Measurements from ENCODE around the gene FTO. TPM values are rescaled to one million over a fixed set of nuclear protein-coding genes. Genes with fewer than 3 reads are reported as not detected.

FTO gene
- total RNA-seq, 1 experiment from 2014 or later = 57.4 TPM

DNA sequence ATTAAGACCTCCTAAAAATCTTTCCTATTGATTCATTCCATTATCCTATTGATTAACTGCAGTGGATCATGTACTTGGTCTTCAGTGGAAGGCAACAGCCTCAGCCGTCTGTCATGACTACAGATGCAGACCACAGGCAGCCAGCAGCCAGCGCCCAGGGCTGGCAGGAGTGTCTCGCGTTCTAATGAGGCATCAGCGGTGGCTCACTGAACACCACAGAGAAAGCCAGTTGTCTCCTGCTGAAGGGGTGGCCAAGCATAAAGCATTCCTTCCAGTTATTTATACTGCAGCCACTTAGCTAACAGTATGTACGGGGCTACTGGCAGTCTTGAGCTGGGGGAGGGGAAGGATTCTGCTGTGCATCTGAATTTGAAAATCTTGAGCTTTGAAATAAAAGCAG is 368.3 kb downstream of the FTO start:
- ChIA-PET POLR2A (no interaction called here), CTCF (no interaction called here)
- Mint-ChIP-seq H3K4me1 (peaks cover 30% of the 10 kb centered on the region), H3K36me3 (no peaks in the 10 kb centered on the region), H3K27ac (no peak overlapping the region), H3K9me3 (no peaks in the 10 kb centered on the region), H3K4me3 (no peak overlapping the region), H3K27me3 (ENCODE audit: low read depth) (no peaks in the 10 kb centered on the region)
- TF ChIP-seq, protein P1, sequence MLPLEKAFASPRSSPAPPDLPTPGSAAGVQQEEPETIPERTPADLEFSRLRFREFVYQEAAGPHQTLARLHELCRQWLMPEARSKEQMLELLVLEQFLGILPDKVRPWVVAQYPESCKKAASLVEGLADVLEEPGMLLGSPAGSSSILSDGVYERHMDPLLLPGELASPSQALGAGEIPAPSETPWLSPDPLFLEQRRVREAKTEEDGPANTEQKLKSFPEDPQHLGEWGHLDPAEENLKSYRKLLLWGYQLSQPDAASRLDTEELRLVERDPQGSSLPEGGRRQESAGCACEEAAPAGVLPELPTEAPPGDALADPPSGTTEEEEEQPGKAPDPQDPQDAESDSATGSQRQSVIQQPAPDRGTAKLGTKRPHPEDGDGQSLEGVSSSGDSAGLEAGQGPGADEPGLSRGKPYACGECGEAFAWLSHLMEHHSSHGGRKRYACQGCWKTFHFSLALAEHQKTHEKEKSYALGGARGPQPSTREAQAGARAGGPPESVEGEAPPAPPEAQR (CRISPR knock-in tag; IDR thresholded peaks at IDR 0.05) = no peak
- ATAC-seq (no peak), DNase-seq (ENCODE audit: low spot score) (no peak)

- Mint-ChIP-seq H3K4me1 (peaks cover 23% of the 10 kb centered on the region), H3K4me3 (no peak overlapping the region), H3K36me3 (no peaks in the 10 kb centered on the region), H3K27me3 (ENCODE audit: low read depth) (no peaks in the 10 kb centered on the region), H3K27ac (no peak overlapping the region), H3K9me3 (no peaks in the 10 kb centered on the region)
- DNase-seq (ENCODE audit: low spot score) = no peak
- ATAC-seq = no peak
- TF ChIP-seq TEAD4 (CRISPR knock-in tag; IDR thresholded peaks at IDR 0.05) (no peak), ZNF121 (CRISPR knock-in tag; IDR thresholded peaks at IDR 0.05) (no peak), AR (CRISPR knock-in tag; IDR thresholded peaks at IDR 0.05) (no peak), MYBL2 (CRISPR knock-in tag; IDR thresholded peaks at IDR 0.05) (no peak), ZNF232 (CRISPR knock-in tag; IDR thresholded peaks at IDR 0.05) (no peak), FOXK1 (CRISPR knock-in tag; IDR thresholded peaks at IDR 0.05) (no peak), NFYB (CRISPR knock-in tag; conservative IDR thresholded peaks at IDR 0.05; ENCODE audit: low read depth) (no peak), TCF7 (CRISPR knock-in tag; IDR thresholded peaks at IDR 0.05; ENCODE audit: low read depth) (no peak), CREB1 (CRISPR knock-in tag; IDR thresholded peaks at IDR 0.05) (no peak), CTCF (IDR thresholded peaks at IDR 0.05) (no peak), FOXP4 (CRISPR knock-in tag; IDR thresholded peaks at IDR 0.05) (no peak)
- TF ChIP-seq, protein P2, sequence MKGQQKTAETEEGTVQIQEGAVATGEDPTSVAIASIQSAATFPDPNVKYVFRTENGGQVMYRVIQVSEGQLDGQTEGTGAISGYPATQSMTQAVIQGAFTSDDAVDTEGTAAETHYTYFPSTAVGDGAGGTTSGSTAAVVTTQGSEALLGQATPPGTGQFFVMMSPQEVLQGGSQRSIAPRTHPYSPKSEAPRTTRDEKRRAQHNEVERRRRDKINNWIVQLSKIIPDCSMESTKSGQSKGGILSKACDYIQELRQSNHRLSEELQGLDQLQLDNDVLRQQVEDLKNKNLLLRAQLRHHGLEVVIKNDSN (CRISPR knock-in tag; IDR thresholded peaks at IDR 0.05) = no peak
- POLR2A ChIA-PET = no interaction called here
- CTCF ChIA-PET = no interaction called here
These were observed 369.4 kb downstream of the FTO start for GRCh38 chr16:54073356-54073755.

GRCh38 chr16:54075446-54075845 is 371.5 kb downstream of the FTO start:
- no peaks in the 10 kb centered on the region for H3K9me3 Mint-ChIP-seq
- ChIA-PET CTCF (no interaction called here), POLR2A (no interaction called here)
- ATAC-seq = no peak
- H3K27me3 Mint-ChIP-seq (ENCODE audit: low read depth) = no peaks in the 10 kb centered on the region
- H3K36me3 Mint-ChIP-seq = no peaks in the 10 kb centered on the region
- no peak for DNase-seq (ENCODE audit: low spot score)
- H3K4me1 Mint-ChIP-seq = peaks cover 15% of the 10 kb centered on the region
- H3K4me3 Mint-ChIP-seq = no peak overlapping the region
- H3K27ac Mint-ChIP-seq = no peak overlapping the region
- TF ChIP-seq HMGA2 (CRISPR knock-in tag; IDR thresholded peaks at IDR 0.05) = no peak
- TF ChIP-seq GRHL2 (CRISPR knock-in tag; IDR thresholded peaks at IDR 0.05; ENCODE audit: insufficient replicate concordance, severe bottlenecking) = no peak
- TF ChIP-seq GTF2I (CRISPR knock-in tag; conservative IDR thresholded peaks at IDR 0.05) = no peak
- TF ChIP-seq ESRRA (CRISPR knock-in tag; IDR thresholded peaks at IDR 0.05; ENCODE audit: borderline replicate concordance) = no peak
- TF ChIP-seq PREB (CRISPR knock-in tag; IDR thresholded peaks at IDR 0.05; ENCODE audit: borderline replicate concordance) = no peak
- TF ChIP-seq, protein P2 (CRISPR knock-in tag; IDR thresholded peaks at IDR 0.05) = no peak
- no peak for TF ChIP-seq CDX4 (CRISPR knock-in tag; IDR thresholded peaks at IDR 0.05; ENCODE audit: borderline replicate concordance)
- TF ChIP-seq USF2 (CRISPR knock-in tag; IDR thresholded peaks at IDR 0.05) = no peak
- TF ChIP-seq NR2C2 (CRISPR knock-in tag; IDR thresholded peaks at IDR 0.05) = no peak
